SKM-1 treated with dmso at 0.1 percent for 144 hours (cell line): ENCODE results near the gene PRRT2.
A peak's percentile ranks its signal among the peaks of the same experiment; 100 is the strongest.
"Not testable (repeated sequence)": the region's sequence is repeated elsewhere in the genome, so short reads cannot be mapped to it uniquely, and the experiment has no call there.

Experiments used
- DNase-seq: peaks from one replicate; lab custom pipeline; 2025; ENCODE audit not compliant: unreplicated experiment; lab: John Stamatoyannopoulos, UW

Gene PRRT2

GRCh38 chr16:29811896-29812665 is at the start of gene PRRT2:
PRRT2 (plus strand) TSS chr16:29812193; CDS start chr16:29813055, 862 bp downstream.
- no peak for DNase-seq

- no peak for DNase-seq
Observed at GRCh38 chr16:29763326-29763725, 48.7 kb upstream of the PRRT2 start.

- no peak for DNase-seq
Observed at GRCh38 chr16:29765167-29766032, 46.6 kb upstream of the PRRT2 start.

- DNase-seq = no peak
Observed at GRCh38 chr16:29766571-29766970, 45.4 kb upstream of the PRRT2 start.

GRCh38 chr16:29767062-29767461 is 44.9 kb upstream of the PRRT2 start:
- DNase-seq = no peak

- DNase-seq = no peak
Observed at GRCh38 chr16:29769507-29769906, 42.5 kb upstream of the PRRT2 start.

- DNase-seq = no peak
Observed at GRCh38 chr16:29770250-29770929, 41.6 kb upstream of the PRRT2 start.

- not testable (repeated sequence) for DNase-seq
Observed at GRCh38 chr16:29772330-29772729, 39.7 kb upstream of the PRRT2 start.

GRCh38 chr16:29774730-29775129 is 37.3 kb upstream of the PRRT2 start:
- DNase-seq = no peak

GRCh38 chr16:29775742-29776408 is 36.1 kb upstream of the PRRT2 start:
- DNase-seq = no peak

- no peak for DNase-seq
Observed at GRCh38 chr16:29777576-29778350, 34.2 kb upstream of the PRRT2 start, which contains the start of gene ZG16. ZG16 (plus strand) TSS chr16:29778256; CDS start chr16:29779267, 1,011 bp downstream.

- no peak for DNase-seq
Observed at GRCh38 chr16:29779474-29779873, 32.5 kb upstream of the PRRT2 start.

GRCh38 chr16:29783094-29783953 is 28.7 kb upstream of the PRRT2 start:
- not testable (repeated sequence) for DNase-seq

GRCh38 chr16:29784157-29784556 is 27.8 kb upstream of the PRRT2 start:
- no peak for DNase-seq

- no peak for DNase-seq
Observed at GRCh38 chr16:29784901-29785500, 27.0 kb upstream of the PRRT2 start.

- DNase-seq = not testable (repeated sequence)
Observed at GRCh38 chr16:29787155-29787554, 24.8 kb upstream of the PRRT2 start.

- DNase-seq = no peak
Observed at GRCh38 chr16:29789775-29790182, 22.2 kb upstream of the PRRT2 start.

- peak; percentile 98 for DNase-seq
Observed at GRCh38 chr16:29790183-29790948, 21.6 kb upstream of the PRRT2 start, which contains the start of gene KIF22. KIF22 (plus strand) TSS chr16:29790751; CDS start chr16:29790760, 9 bp downstream.
